Loucy (cell line): ENCODE measurements around the gene PRR12.
"Not testable (repeated sequence)": the region's sequence is repeated elsewhere in the genome, so short reads cannot be mapped to it uniquely, and the experiment has no call there.

Experiments used
- CTCF ChIP-seq: fragments of 200-600 bp; sonication (generic); conservative IDR thresholded peaks from 2 replicates; pipeline ENCODE4 v1.5.1; 2014; ENCODE audit warnings: mild to moderate bottlenecking, antibody characterized with exemption, low read length
- EZH2phosphoT487 ChIP-seq: fragments of 200-600 bp; IDR thresholded peaks from 2 replicates; pipeline ENCODE4 v1.6.1; 2018; ENCODE audit warnings: antibody characterized with exemption, mild to moderate bottlenecking, moderate library complexity, borderline replicate concordance

GRCh38 chr19:49633273-49633672, 42.3 kb downstream of the PRR12 start:
- not testable (repeated sequence) for TF ChIP-seq CTCF, EZH2phosphoT487
